Measurements from ENCODE around the gene DLL1. TPM values are rescaled to one million over a fixed set of nuclear protein-coding genes. Genes with fewer than 3 reads are reported as not detected.

Gene DLL1
- total and polyA plus RNA-seq, 7 donors, result 1.5 to 5.3 (median 2.9) TPM

- 82 to 90% (median 84%) methylated on average over 2 of the region's 2 CpGs for WGBS, 3 donors
- H3K9me3 ChIP-seq, result no peaks in the 10 kb centered on the region
- H3K27ac ChIP-seq, result no peak overlapping the region
- H3K4me1 ChIP-seq, result peaks cover 29% of the 10 kb centered on the region
- intact Hi-C loops (cut with DNase I), result loop anchor here (5.0 kb wide), 3 partner anchors 252 to 462 kb away; no protein-coding TSS in a partner anchor
- TF ChIP-seq CTCF (IDR thresholded peaks at IDR 0.05), result no peak
- no peaks in the 10 kb centered on the region for H3K36me3 ChIP-seq (ENCODE audit: insufficient read depth in 1 of 2, low read depth in 1 of 2)
- H3K27me3 ChIP-seq (ENCODE audit: insufficient read depth in 3 of 3, low read length in 2 of 3), result peaks cover 0 to 85% (median 27%) of the 10 kb centered on the region in 3 donors
- DNase-seq (no peak), ATAC-seq (no peak)
- H3K4me3 ChIP-seq, result no peak overlapping the region
These were observed 3.4 kb upstream of the DLL1 start for GRCh38 chr6:170294298-170294730.

DNA sequence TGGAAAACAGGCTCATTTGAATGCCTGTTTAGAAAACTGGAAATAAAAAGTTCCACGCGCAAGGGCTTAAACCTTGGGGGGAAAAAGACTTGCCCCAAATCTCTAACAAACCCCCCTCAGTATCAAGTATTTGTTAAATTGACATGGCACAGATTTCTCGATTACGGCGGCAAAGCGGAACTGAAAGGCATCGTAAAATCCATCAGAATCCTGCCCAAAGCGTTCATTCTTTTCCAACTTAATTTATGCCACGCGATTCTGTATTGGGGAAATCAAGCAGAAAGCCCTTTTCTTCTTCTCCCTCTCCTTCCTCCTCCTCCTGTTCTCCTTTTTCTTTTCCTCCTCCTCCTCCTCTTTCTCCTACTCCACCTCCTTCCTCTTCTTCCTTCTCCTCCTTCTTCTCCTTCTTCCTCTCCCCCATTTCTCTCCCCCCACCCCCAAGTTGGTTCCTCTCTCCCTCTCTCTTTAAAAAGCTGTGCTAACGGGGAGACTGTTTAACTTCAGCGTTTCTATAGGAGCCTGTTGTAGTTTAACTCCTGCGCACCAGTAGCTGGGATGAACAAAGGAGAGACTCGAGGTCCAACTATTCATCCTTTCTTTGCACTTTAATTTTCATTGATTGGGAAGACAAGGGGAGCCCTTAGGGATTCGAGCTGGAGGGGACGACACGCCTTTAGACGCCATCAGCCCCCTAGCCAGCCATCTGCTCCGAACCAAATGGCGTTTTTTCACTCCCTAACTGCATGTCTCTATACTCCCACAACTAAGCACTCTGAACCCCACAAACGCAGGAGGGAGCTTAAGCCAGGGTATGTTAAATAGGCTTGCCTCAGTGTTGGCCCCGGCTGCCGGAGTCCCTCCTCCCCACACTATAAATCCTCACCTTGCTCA, 2.7 kb upstream of the DLL1 start:
- no peak for TF ChIP-seq CTCF (IDR thresholded peaks at IDR 0.05)
- H3K9me3 ChIP-seq, result no peaks in the 10 kb centered on the region
- H3K27me3 ChIP-seq (ENCODE audit: insufficient read depth in 3 of 3, low read length in 2 of 3), result peaks cover 0 to 92% (median 27%) of the 10 kb centered on the region in 3 donors
- WGBS, 3 donors, result 49 to 60% (median 55%) methylated on average over 23 of the region's 23 CpGs
- H3K4me1 ChIP-seq, result peaks cover 29% of the 10 kb centered on the region
- intact Hi-C loops (cut with DNase I), result loop anchor here (1.0 to 5.0 kb wide), 4 partner anchors 251 to 462 kb away; no protein-coding TSS in a partner anchor
- no peaks in the 10 kb centered on the region for H3K36me3 ChIP-seq (ENCODE audit: insufficient read depth in 1 of 2, low read depth in 1 of 2)
- no peak overlapping the region for H3K27ac ChIP-seq
- DNase-seq (no peak), ATAC-seq (no peak)
- H3K4me3 ChIP-seq, result no peak overlapping the region

GRCh38 chr6:170292407-170293158, 1.7 kb upstream of the DLL1 start:
- peaks cover 29% of the 10 kb centered on the region for H3K4me1 ChIP-seq
- peaks cover 0 to 94% (median 29%) of the 10 kb centered on the region in 3 donors for H3K27me3 ChIP-seq (ENCODE audit: insufficient read depth in 3 of 3, low read length in 2 of 3)
- H3K9me3 ChIP-seq, result no peaks in the 10 kb centered on the region
- DNase-seq, result no peak
- H3K27ac ChIP-seq, result no peak overlapping the region
- no peaks in the 10 kb centered on the region for H3K36me3 ChIP-seq (ENCODE audit: insufficient read depth in 1 of 2, low read depth in 1 of 2)
- H3K4me3 ChIP-seq, result peak overlapping the region; percentile 84
- TF ChIP-seq CTCF (IDR thresholded peaks at IDR 0.05), result peak; percentile 22
- peak in 1 of 4 donors; percentile 36 for ATAC-seq
- WGBS, 3 donors, result 22 to 46% (median 25%) methylated on average over 13 of the region's 13 CpGs
- intact Hi-C loops (cut with DNase I), result loop anchor here (1.0 to 5.0 kb wide), 4 partner anchors 250 to 461 kb away; no protein-coding TSS in a partner anchor

DNA sequence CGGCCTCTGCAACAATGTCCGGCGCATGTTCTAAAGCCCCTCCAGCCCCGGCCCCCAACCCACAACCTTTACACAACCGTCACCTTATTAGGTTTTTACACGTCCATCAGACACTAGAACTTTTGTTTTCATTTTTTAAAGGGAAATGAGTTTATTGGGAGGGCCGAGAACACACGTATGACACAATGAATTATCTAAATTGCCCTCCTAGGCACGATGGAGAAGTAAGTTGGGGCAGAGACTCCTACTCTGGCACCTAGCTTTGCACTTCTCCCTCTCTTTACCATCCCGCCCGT, 1.2 kb upstream of the DLL1 start:
- ATAC-seq (no peak), DNase-seq (no peak)
- Histone ChIP-seq H3K9me3 (no peaks in the 10 kb centered on the region), H3K36me3 (ENCODE audit: insufficient read depth in 1 of 2, low read depth in 1 of 2) (no peaks in the 10 kb centered on the region), H3K27me3 (ENCODE audit: insufficient read depth in 3 of 3, low read length in 2 of 3) (peaks cover 0 to 89% (median 27%) of the 10 kb centered on the region in 3 donors), H3K27ac (no peak overlapping the region), H3K4me1 (peaks cover 35% of the 10 kb centered on the region), H3K4me3 (peak overlapping the region; percentile 84)
- WGBS, 3 donors, result 20 to 31% (median 21%) methylated on average over 11 of the region's 11 CpGs
- intact Hi-C loops (cut with DNase I), result loop anchor here (5.0 kb wide), 3 partner anchors 250 to 460 kb away; no protein-coding TSS in a partner anchor
- TF ChIP-seq CTCF (IDR thresholded peaks at IDR 0.05), result no peak

Measured in psoas muscle (tissue), 8 donors.